ENCODE measurements around the gene GRB7.
A peak's percentile ranks its signal among the peaks of the same experiment; 100 is the strongest.
"Not testable (repeated sequence)": the region's sequence is repeated elsewhere in the genome, so short reads cannot be mapped to it uniquely, and the experiment has no call there.

The GRB7 gene

DNA sequence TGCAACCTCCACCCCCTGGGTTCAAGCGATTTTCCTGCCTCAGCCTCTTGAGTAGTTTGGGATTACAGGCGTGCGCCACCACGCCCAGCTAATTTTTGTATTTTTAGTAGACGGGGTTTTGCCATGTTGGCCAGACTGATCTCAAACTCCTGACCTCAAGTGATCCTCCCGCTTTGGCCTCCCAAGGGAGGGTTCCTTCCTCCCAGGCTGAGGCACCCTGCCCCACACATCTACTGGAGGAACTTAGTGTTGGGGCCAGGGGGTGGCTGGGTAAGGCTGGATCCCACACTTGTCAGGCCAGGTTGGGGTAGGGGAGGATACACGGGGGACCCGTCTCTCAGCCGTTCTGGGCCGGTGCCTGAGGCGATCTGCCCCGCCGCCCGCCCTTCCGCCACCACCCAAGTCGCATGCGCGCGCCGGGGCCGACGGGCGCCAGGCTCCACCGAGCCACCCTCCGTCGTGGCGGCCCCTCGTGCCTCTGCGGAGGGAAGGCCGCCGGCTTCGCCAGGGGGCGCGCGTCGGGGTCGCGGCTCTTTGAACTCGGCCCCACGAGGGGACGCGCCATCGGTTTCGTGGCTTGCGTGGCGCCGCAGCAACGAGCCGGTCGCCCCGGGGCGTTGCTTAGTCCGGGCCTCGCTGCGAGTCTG, 15.9 kb downstream of the GRB7 start:
- peak; percentile 56 for DNase-seq

GRCh38 chr17:39754161-39754957, 16.6 kb downstream of the GRB7 start:
- DNase-seq, result peak; percentile 92

GRCh38 chr17:39754958-39755553, 17.3 kb downstream of the GRB7 start:
- no peak for DNase-seq

DNA sequence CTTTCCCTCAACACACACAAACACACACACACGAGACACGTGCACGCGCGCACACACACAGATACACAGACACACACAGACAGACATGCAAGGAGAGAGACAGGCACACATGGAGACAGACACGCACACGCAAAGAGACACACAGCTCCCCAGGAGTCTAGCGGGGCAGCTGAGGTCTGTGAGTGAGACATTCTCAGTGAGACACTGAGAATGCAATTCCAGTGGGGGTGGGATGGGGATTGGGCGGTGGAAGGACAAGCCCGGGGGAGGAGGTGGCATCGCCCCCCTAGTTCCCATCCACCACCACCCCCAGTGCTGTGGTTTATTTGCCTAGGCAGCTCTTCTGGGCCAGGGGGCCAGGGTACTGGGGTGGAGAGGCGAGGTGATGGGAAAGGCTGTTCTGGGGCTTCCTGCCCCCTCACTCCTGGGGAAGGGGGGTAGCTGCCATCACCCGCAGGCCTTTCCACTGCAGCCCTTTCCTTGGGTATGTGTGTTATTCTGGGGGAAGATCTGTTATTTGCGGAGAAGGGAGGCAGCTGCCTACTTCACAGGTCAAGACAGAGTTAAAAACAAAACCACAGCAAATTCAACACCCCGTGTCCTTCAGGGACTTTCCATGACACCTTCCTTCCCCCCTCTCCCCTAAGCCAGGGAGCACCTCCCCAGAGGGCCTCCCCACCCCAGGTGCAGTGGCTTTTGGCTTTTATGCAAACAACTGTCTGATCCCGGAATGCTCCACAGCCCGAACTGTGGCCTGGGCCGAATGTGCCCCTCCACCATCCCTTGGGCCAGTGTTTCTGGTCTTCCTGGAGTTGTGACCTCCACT, 18.0 kb downstream of the GRB7 start:
- DNase-seq, result peak; percentile 22

DNA sequence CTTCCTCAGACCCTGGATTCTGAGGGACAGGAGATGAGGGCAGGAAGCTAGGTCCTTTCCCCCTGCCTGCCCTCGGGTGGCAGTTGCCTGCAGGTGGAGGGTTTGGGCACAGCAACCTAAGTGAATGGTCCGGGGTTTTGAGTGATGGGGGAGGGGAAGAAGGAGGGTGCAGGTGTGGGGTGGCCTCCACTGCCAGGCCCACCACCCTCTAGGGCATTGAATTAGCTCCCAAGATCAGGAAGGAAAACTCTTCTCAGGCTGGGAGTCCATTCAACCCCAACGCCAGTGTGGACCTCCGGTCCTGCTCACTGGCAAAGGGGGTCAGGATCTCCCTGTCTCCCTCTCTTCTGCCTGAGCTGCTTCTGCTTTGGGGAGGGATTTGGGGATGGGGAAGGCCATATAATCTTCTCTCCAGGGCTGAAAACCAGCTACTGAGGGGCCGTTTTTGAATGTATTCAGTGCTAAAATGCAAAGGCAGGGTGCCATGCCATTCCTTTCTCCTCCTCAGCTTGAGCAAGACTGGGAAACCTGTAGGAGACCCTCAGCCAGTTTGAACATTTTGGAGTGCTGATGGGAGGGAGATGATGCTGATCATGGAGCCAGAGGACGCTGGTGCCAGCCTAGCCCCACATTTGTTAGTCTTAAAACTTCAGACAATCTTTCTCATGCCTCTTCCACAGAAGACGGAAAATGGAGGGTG, 18.8 kb downstream of the GRB7 start:
- DNase-seq, result no peak

DNA sequence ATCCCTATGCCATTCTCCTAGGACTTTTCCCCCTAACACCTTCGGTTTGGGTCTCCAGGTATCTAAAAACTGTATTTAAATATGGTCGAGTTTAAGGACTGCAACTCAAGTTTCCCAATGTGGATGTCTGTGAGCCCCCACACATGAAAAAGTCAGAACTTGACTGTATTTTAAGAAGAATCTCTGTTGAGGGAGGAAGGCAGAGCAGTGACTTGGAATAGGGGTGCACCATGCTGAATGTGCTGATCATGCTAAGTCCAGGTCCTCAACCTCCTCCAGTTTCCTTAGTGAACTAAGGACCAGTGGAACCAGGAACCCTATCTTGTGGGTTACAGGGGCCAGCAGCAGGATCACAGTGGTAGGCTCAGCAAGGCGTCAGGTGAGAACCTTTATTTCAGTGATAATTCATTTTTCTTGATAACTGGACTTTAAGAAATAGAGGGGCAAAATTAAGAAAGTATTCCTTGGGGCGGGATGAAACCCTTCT, 19.5 kb downstream of the GRB7 start:
- no peak for DNase-seq

- DNase-seq, result no peak
Observed at GRCh38 chr17:39757931-39758873, 20.5 kb downstream of the GRB7 start.

GRCh38 chr17:39759204-39759603, 21.5 kb downstream of the GRB7 start:
- DNase-seq, result no peak

DNA sequence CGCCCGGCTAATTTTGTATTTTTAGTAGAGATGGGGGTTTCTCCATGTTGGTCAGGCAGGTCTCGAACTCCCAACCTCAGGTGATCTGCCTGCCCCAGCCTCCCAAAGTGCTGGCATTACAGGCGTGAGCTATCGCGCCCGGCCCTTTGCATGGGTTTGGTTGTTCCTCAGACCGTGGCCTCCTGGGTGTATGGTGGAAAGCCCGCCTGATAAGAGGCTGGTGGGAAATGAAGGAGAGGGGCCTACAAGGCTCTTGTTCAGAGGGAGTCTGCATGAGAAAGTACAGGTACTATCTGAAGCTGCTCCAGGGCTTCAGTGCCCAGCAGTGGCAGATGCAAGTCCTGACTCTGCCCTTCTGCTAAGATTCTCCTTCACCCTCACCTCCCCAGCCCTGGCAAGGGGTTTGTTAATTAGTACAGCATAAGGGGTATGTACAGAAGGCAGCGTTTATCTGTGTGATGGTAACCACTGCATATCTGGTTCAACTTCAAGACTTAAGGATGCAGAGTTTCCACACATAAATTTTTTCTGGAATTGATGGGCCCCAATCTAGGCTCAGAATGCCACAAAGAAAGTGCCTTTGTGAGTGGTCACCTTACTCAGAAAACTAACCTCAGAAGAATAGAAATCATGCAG, 24.2 kb downstream of the GRB7 start:
- DNase-seq, result no peak

GRCh38 chr17:39763051-39763820, 25.5 kb downstream of the GRB7 start:
- DNase-seq, result no peak

- not testable (repeated sequence) for DNase-seq
Observed at GRCh38 chr17:39764171-39764570, 26.4 kb downstream of the GRB7 start.

DNA sequence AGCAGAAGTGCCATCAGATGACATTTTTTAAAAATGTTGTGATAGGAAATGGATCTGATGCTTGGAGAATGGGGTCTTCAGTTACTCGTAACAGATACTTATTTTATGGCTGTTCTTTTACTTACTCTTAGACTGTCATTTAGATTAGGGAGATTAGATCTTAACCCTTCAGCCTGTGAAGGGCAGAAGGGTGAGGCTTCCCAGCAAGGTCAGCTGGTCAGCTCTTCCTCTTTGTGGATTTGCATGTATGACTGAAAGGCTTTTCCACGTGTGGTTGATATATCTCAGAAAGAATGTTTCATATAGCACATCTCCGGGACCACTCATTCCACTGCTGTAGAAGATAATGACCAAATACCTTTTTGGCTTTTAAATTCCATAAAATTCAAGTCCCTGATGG, 27.4 kb downstream of the GRB7 start:
- DNase-seq, result no peak

DNA sequence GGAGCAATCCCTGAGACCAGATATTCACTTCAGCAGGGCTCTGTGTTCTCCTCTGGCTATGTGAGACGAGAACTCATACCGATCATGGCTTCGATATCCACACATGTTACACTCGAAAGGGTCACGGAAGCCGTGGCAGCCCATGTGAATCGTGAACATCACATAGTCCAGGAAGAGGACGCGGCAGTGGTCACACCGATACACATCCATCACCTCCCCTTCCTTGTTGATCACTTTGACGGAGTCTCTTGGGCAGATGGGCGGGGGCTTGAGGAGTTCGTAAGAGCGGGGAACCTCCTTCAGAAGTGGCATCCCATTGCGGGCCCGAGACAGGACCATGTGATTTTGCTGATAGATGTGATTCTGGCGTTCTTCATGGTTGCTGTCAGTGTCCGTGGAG, 28.0 kb downstream of the GRB7 start:
- no peak for DNase-seq

DNA sequence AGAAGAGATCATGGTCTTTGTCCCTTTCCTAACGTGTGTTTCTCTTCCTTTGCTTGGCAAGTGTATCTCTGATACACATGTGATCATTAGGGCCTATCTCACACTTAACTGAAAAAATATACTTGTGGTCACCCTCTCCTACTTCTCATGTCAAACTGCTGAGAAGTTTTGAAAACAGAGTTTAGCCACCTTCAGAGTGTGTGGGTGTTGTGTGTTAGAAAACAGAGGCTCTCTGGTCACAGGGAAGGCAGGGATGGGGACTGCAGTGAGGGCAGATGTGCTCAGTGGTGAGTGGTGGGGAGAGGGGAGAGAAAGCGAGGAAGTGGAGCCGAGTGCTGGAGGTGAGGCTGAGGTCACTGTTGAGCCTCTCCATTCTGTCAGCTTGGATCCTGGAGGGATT, 29.4 kb downstream of the GRB7 start:
- no peak for DNase-seq

DNA sequence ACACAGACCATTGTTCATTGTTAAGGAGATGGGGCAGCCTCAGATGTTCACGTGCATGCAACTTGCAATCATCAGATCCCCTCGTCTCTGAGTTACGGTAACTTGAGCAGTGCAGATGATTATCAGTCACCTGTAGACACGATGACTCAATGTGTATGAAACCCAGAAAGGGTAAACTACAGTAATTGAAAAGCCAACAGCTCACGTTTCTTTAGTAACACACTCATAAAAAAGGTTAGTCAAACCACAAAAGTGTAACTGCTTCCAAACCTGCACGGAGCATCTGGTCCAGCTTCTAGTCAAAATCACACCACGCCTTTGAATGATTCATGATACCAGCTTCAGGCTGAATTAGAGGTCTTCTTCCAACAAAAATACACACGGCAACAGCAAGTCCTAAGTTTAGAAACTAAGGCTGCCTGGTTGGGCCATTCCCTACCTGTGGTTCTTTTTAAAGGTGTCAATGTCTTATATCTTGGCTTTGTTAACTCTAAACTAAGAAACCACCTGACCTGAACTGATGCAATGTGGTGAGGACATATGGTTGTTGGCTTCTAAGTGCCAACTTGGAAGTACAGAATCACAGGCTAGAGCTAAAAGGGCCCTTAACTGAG, 32.3 kb downstream of the GRB7 start:
- DNase-seq, result no peak

DNA sequence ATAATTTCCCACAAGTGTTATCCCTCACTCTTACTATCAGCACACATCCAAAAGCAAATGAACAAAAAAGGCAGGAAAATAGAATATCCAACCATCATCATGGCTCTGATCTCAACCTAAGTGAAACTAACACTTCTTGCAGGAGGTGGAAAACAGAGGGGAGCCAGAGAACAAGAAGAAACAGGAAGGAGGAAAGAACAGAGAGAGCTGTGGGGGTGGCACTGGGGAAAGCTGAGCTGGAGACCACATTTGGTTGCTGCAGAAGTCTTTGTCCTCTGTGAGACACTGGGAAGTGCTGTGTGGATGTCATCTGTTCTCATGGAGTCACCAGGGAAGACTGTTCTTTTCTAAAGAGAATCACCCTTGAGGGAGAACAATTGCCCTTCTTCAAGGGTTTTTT, 34.7 kb downstream of the GRB7 start:
- no peak for DNase-seq

DNA sequence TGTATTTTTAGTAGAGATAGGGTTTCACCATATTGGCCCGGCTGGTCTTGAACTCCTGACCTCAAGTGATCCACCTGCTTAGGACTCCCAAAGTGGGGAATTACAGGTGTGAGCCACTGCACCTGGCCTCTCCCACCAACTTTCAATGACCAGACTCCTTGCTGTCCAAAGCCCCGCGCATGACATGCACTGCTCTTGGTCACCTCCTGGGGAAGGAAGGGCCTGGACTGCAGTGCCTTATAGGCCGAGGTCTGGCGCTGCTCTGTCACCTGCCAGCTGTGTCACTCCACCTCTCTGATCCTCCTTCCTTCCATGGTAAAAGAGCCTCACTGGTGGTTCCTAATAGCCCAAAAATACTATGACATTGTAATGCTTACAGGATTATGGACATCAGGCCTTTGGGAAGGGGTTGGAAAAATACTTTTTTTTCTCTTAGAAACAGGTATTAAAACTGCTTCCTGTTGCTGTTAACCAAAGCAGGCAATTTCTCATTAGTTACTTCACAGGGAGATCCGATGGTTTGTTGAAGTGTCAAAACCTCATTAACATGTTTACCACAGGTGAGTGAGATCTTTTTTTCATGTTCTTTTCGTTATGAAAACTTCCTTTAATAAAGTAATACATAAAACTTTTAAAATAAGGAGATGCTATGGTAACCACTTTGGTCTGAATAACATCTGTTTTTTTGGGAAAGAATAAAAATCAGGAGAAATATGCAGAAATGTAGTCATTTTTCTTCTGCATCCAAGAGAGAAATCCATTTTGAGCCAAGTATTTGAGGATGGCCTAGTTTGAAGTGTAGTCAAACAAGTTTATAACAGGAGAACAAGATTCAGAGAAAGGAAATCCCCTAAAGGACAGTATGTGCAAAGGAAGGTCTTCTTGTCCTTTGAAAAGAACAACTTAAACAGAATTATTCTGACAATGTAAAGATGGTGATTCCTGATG, 35.5 kb downstream of the GRB7 start:
- DNase-seq, result no peak

DNA sequence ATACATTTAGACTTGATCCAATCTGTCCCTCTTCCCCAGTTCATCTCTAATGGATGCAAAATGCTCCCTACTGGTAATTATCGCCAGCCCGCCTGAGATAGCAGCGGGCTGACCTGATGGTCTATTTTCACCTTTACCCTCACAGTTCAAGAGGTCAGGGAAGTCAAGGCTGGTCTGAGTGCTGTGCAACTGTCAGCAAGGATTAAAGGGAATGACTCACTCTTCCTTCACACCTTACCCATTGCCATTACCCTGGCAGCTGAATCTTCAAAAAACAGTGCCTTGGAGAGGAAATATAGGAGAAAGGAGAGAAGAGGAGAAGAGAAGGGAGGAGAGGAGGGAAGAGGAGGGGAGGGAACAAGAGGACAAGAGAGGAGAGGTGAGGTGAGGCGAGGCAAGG, 36.3 kb downstream of the GRB7 start:
- DNase-seq, result no peak
